SU-DHL-6 (cell line): ENCODE data around the gene HSD17B14.

Source experiments
- H2AFZ ChIP-seq: fragments of 200-600 bp; sonication (generic); 2 replicates; pipeline ENCODE4 v1.6.1; 2014; ENCODE audit warnings: low read depth, mild to moderate bottlenecking, moderate library complexity, mixed read lengths, antibody characterized with exemption, low read length; ENCODE audit not compliant: severe bottlenecking
- H3F3A ChIP-seq: fragments of 200-600 bp; shearing (Covaris generic); 2 replicates; pipeline ENCODE4 v1.6.0; 2016; ENCODE audit warnings: antibody characterized with exemption, mild to moderate bottlenecking; ENCODE audit not compliant: insufficient read depth
- H3K27ac ChIP-seq: fragments of 200-600 bp; sonication (generic); 2 replicates; pipeline ENCODE4 v1.5.1; 2016; ENCODE audit warnings: low read depth, mild to moderate bottlenecking, low read length, moderate library complexity, mixed read lengths
- H3K27me3 ChIP-seq: fragments of 200-600 bp; sonication (generic), shearing (Covaris generic); 2 replicates; pipeline ENCODE4 v1.6.0; 2014; ENCODE audit warnings: mild to moderate bottlenecking, low read length
- H3K36me3 ChIP-seq: fragments of 200-600 bp; sonication (generic); 2 replicates; pipeline ENCODE4 v1.6.1; 2014; ENCODE audit warnings: mild to moderate bottlenecking, low read length, mixed read lengths
- H3K4me2 ChIP-seq: fragments of 300-600, 200-600 bp; shearing (Covaris generic), sonication (generic); 2 replicates; pipeline ENCODE4 v1.6.0; 2014; ENCODE audit warnings: low read length, low read depth, mild to moderate bottlenecking; ENCODE audit not compliant: poor library complexity, severe bottlenecking
- H3K4me3 ChIP-seq: fragments of 200-600 bp; sonication (generic); 2 replicates; pipeline ENCODE4 v1.5.1; 2014; ENCODE audit warnings: antibody characterized with exemption, low read length, mild to moderate bottlenecking, mixed read lengths; ENCODE audit not compliant: insufficient read depth, poor library complexity, severe bottlenecking
- H3K79me2 ChIP-seq: fragments of 200-600 bp; sonication (generic); 2 replicates; pipeline ENCODE4 v1.6.1; 2014; ENCODE audit warnings: mild to moderate bottlenecking, low read length, moderate library complexity; ENCODE audit not compliant: insufficient read depth
- H3K9ac ChIP-seq: fragments of 200-600 bp; sonication (generic); 2 replicates; pipeline ENCODE4 v1.7.0; 2014; ENCODE audit warnings: mild to moderate bottlenecking, low read length
- H3K9me2 ChIP-seq: fragments of 200-600 bp; sonication (generic); replicated peaks from 2 replicates; pipeline ENCODE4 v1.6.1; 2014; ENCODE audit warnings: low read length; ENCODE audit not compliant: insufficient read depth
- H3K9me3 ChIP-seq: fragments of 200-600 bp; sonication (generic); 2 replicates; pipeline ENCODE4 v1.6.1; 2014; ENCODE audit warnings: low read length, mixed read lengths; ENCODE audit not compliant: insufficient read depth
- H4K20me1 ChIP-seq: fragments of 200-600 bp; sonication (generic); 2 replicates; pipeline ENCODE4 v1.6.1; 2014; ENCODE audit warnings: low read depth, mild to moderate bottlenecking, antibody characterized with exemption, low read length, moderate library complexity, mixed read lengths
- EZH2phosphoT487 ChIP-seq: fragments of 200-600 bp; sonication (generic), shearing (Covaris generic); conservative IDR thresholded peaks from 2 replicates; pipeline ENCODE4 v1.6.1; 2018; ENCODE audit warnings: mild to moderate bottlenecking, antibody characterized with exemption, low read length, moderate library complexity, mixed read lengths
- TF ChIP-seq, protein P1 (sequence below): fragments of 200-600 bp; sonication (generic); IDR thresholded peaks from one replicate; pipeline ENCODE4 v1.5.1; 2017; ENCODE audit warnings: antibody characterized with exemption, mild to moderate bottlenecking, low read length, moderate library complexity; ENCODE audit not compliant: insufficient read depth, poor library complexity, severe bottlenecking

HSD17B14 gene

DNA sequence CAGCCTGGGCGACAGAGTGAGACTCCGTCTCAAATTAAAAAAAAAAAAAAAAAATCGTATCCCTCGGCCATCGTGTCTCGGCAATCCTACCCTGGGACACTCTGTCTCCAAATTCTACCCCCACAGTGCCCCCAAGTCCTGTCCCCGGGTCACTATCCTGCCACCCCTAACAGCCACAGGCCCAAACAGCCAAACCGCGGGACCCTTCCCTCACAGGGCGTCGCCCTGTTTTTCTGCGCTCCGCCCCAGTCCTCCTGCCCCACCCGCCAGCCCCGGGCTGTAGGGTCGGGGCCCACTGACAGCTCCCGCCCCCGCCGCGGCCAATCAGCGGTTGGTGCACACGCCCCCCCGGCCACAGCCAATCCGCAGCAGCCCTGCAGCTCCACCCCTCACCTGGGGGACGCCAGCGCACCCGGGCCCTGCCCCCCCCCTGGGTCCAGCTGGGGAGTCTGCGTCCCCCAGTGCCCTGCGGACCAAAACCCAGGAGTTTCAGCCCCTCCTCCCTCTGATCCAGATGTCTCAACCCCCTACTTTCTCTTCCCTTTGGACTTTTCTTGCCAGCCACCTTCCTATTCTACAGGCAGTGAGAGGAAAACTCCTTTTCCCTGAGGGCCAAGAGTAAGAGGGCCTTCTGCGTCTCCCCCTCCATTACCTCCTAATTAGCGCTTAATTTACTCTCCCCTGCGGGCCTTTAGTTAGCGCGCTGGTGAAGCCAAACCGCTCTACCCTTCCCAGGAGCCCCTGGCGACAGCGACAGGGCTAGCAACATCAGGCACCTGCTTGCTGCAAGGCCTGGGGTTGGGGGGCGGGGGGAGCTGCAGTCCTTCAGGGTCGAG, 24.0 kb downstream of the HSD17B14 start:
- H3K4me2 ChIP-seq: peak overlapping the region; percentile 87
- H3K27ac ChIP-seq: peak overlapping the region; percentile 44
- peak overlapping the region; percentile 73 for H2AFZ ChIP-seq
- no peaks in the 10 kb centered on the region for H3K36me3 ChIP-seq
- H3K4me3 ChIP-seq: no peak overlapping the region
- no peaks in the 10 kb centered on the region for H3K9me3 ChIP-seq
- H4K20me1 ChIP-seq: no peaks in the 10 kb centered on the region
- peaks cover 16% of the 10 kb centered on the region for H3K79me2 ChIP-seq
- no peaks in the 10 kb centered on the region for H3K9me2 ChIP-seq
- TF ChIP-seq, protein P1, sequence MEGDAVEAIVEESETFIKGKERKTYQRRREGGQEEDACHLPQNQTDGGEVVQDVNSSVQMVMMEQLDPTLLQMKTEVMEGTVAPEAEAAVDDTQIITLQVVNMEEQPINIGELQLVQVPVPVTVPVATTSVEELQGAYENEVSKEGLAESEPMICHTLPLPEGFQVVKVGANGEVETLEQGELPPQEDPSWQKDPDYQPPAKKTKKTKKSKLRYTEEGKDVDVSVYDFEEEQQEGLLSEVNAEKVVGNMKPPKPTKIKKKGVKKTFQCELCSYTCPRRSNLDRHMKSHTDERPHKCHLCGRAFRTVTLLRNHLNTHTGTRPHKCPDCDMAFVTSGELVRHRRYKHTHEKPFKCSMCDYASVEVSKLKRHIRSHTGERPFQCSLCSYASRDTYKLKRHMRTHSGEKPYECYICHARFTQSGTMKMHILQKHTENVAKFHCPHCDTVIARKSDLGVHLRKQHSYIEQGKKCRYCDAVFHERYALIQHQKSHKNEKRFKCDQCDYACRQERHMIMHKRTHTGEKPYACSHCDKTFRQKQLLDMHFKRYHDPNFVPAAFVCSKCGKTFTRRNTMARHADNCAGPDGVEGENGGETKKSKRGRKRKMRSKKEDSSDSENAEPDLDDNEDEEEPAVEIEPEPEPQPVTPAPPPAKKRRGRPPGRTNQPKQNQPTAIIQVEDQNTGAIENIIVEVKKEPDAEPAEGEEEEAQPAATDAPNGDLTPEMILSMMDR: no peak
- no peak for TF ChIP-seq EZH2phosphoT487
- H3K27me3 ChIP-seq: no peaks in the 10 kb centered on the region
- peaks cover 18% of the 10 kb centered on the region for H3F3A ChIP-seq
- H3K9ac ChIP-seq: no peak overlapping the region

DNA sequence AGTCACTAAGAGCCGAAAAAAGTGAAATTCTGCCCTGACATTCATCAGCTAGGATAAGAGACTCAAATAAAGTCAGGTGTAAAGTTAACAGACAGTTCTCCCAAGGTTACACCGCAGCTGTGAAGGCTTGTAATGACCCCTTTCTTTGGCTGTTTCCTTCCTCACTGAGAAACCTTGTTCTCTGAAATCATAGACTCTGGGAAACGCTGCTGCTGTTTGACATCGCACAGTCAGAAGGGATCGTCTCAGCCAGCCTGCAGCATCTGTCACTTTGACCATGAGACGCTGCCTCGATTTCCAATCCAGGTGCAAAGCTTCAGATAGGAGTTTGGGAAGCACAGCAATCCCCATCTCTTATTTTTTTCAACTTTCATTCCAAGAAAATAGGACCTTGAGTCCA, 26.1 kb downstream of the HSD17B14 start:
- Histone ChIP-seq H3K9me3 (no peaks in the 10 kb centered on the region), H3K9ac (peak overlapping the region; percentile 71)

DNA sequence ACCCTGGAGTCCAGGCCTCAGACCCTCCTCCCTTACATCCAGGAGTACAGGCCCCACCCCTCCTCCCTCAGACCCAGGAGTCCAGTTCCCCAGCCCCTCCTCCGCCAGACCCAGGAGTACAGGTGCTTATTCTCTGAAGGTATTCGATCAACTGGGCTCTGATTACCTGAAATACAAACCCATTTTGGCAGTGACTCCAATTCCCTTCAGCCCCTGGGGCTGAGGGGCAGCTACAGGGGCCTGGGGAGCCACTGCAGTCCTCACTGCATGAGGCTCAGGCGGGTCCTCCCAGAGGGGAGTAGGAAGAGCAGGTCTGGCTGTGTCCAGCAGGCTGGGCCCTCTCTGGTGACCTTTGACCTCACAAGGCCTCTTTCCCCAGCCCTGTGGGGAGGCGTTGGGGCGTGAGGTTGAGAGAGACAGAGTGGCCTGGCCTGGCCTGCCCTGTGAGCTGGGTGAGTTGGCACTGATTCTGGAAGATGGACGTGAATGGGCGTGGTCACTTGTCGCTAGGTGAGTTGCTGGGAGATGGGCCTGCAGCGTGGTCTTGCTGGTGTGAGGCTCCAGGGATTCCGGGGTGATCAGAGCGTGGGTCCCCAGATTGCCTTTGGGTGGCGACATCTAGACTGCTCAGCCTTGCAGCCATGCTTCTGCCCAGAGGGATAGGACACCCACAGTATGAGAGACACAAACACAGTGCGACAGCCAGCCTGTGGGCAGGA, 28.5 kb downstream of the HSD17B14 start:
- H3K9me3 ChIP-seq: no peaks in the 10 kb centered on the region
- H3F3A ChIP-seq: peaks cover 17% of the 10 kb centered on the region
- no peak overlapping the region for H3K27ac ChIP-seq
- no peaks in the 10 kb centered on the region for H3K36me3 ChIP-seq
- no peak overlapping the region for H3K4me2 ChIP-seq
- H3K79me2 ChIP-seq: peaks cover 16% of the 10 kb centered on the region
- TF ChIP-seq EZH2phosphoT487: no peak
- TF ChIP-seq, protein P1: no peak
- no peaks in the 10 kb centered on the region for H3K27me3 ChIP-seq
- H4K20me1 ChIP-seq: no peaks in the 10 kb centered on the region
- H3K9me2 ChIP-seq: no peaks in the 10 kb centered on the region
- no peak overlapping the region for H3K9ac ChIP-seq
- H2AFZ ChIP-seq: no peak overlapping the region
- H3K4me3 ChIP-seq: no peak overlapping the region

More for the DNA sequence above, 26.1 kb downstream of the HSD17B14 start:
- H2AFZ ChIP-seq: peak overlapping the region; percentile 23
- peaks cover 18% of the 10 kb centered on the region for H3F3A ChIP-seq
- peaks cover 16% of the 10 kb centered on the region for H3K79me2 ChIP-seq
- H3K4me3 ChIP-seq: peak overlapping the region; percentile 60
- no peaks in the 10 kb centered on the region for H3K27me3 ChIP-seq
- H3K36me3 ChIP-seq: no peaks in the 10 kb centered on the region
- peak overlapping the region; percentile 87 for H3K4me2 ChIP-seq
- TF ChIP-seq, protein P1: no peak
- no peak for TF ChIP-seq EZH2phosphoT487
- no peaks in the 10 kb centered on the region for H3K9me2 ChIP-seq
- H3K27ac ChIP-seq: peak overlapping the region; percentile 45
- H4K20me1 ChIP-seq: no peaks in the 10 kb centered on the region
